ENCODE data around the gene ZNF865. TPM values are rescaled to one million over a fixed set of nuclear protein-coding genes. Genes with fewer than 3 reads are reported as not detected.

Gene ZNF865
- total RNA-seq, 4 donors from 2014 or later: 8.1 to 17.8 (median 12.3) TPM

DNA sequence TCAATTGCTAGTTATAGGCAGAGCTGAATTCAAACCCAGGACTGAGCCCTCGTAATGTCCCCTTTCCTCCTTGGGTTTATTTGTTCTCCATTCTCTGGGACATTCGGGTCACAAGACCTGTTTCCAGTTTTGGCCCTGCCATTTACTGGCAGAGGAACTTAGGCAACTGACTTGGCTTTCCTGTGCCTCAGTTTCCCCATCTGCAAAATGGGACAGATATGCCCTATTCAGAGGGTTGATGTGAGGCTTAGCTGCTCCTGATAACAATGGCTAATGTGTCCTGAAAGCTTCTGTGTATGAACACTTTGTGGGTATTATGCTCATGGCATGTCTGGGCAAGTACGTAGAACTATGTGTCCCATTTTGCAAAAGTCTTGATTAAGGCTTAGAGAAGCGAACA, 4.4 kb upstream of the ZNF865 start:
- 38 to 53% methylated on average over 4 of the region's 4 CpGs for WGBS, 2 donors
- H3K4me3 ChIP-seq (ENCODE audit: low read depth, poor library complexity, severe bottlenecking): no peak overlapping the region
- intact Hi-C loops (cut with DNase I; ENCODE audit: low total_unique reads): no loop called here
- no peak for DNase-seq (ENCODE audit: low spot score in 2 of 2)
- TF ChIP-seq POLR2A (IDR thresholded peaks at IDR 0.05): no peak
- TF ChIP-seq, protein P1, sequence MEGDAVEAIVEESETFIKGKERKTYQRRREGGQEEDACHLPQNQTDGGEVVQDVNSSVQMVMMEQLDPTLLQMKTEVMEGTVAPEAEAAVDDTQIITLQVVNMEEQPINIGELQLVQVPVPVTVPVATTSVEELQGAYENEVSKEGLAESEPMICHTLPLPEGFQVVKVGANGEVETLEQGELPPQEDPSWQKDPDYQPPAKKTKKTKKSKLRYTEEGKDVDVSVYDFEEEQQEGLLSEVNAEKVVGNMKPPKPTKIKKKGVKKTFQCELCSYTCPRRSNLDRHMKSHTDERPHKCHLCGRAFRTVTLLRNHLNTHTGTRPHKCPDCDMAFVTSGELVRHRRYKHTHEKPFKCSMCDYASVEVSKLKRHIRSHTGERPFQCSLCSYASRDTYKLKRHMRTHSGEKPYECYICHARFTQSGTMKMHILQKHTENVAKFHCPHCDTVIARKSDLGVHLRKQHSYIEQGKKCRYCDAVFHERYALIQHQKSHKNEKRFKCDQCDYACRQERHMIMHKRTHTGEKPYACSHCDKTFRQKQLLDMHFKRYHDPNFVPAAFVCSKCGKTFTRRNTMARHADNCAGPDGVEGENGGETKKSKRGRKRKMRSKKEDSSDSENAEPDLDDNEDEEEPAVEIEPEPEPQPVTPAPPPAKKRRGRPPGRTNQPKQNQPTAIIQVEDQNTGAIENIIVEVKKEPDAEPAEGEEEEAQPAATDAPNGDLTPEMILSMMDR (IDR thresholded peaks at IDR 0.05): no peak

DNA sequence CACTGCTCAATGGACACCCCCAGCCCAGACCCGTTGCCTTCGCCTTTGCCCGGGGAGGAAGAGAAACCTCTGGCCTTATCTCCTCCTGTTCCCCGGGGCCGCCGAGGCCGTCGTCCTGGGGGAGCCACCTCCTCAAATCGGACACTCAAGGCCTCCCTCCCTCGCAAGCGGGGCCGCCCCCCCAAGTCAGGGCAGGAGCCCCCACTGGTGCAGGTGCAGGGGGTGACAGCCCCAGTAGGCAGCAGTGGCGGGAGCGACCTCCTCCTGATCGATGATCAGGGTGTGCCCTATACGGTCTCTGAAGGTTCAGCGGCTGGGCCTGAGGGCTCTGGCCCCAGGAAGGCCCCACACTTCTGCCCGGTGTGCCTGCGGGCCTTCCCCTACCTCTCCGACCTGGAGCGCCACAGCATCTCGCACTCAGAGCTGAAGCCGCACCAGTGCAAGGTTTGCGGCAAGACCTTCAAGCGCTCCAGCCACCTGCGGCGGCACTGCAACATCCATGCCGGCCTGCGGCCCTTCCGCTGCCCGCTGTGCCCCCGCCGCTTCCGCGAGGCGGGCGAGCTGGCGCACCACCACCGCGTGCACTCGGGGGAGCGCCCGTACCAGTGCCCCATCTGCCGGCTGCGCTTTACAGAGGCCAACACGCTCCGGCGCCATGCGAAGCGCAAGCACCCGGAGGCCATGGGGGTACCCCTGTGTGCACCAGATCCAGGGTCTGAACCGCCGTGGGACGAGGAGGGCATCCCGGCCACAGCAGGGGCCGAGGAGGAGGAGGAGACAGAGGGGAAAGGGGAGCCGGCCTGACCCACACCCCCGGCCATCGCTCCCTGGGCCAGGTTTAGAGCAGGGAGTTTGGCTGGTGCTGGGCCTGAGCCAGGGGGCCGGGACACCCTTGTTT, 3.1 kb upstream of the ZNF865 start:
- intact Hi-C loops (cut with DNase I; ENCODE audit: low total_unique reads): no loop called here
- WGBS, 2 donors: 93 to 94% methylated on average over 53 to 57 of the region's 60 CpGs
- no peak for TF ChIP-seq POLR2A (IDR thresholded peaks at IDR 0.05)
- no peak overlapping the region for H3K4me3 ChIP-seq (ENCODE audit: low read depth, poor library complexity, severe bottlenecking)
- DNase-seq (ENCODE audit: low spot score in 2 of 2): no peak

DNA sequence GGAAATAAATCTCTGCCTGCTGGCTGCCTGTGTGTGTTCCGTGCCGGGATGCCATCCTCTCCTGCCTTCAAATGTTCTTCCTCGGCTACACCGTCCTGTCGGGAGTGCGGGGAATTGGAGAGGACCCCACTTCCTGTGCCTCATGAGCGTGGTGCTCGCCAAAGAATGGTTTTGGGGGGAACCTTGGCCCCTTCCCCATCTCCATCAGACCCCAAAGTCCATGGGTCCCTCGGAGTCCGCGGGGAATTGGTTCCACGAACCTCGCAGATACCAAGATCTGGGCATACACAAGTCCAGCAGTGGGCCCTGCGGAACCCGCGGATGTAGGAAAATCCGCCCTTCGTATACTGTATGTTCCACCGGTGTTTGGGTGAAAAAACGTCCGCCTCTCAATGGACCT, 2.3 kb upstream of the ZNF865 start:
- TF ChIP-seq POLR2A (IDR thresholded peaks at IDR 0.05): no peak
- intact Hi-C loops (cut with DNase I; ENCODE audit: low total_unique reads): no loop called here
- 91 to 92% methylated on average over 20 to 21 of the region's 21 CpGs for WGBS, 2 donors

DNA sequence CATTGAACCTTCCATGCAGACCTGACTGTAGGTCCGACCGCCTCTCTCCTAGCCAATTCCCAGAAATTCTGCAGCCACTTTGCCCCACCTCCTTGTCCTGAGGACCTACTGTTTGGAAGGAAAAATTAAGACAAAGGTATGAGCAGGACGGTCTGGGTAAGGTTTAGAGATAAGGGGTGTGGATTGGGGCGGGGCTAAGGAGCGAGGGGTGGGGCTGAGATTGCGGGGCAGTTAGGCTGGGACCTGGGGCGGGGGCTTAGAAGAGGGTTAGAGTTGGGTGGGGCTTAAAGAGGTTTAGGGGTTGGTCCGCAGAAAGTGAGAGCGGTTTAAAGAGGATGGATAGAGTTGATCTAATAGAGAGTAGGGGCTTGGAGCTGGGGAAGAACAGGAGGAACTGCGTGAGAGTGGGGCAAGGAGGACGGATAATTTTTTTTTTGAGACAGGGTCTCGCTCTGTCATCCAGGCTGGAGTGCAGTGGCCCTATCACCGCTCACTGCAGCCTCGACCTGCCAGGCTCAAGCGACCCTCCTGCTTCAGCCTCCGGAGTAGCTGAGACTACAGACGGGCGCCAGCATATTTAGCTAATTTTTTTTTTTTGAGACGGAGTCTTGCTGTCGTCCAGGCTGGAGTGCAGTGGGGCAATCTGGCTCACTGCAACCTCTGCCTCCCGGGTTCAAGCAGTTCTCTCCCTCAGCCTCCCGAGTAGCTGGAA, 1.7 kb upstream of the ZNF865 start:
- H3K4me3 ChIP-seq (ENCODE audit: low read depth, poor library complexity, severe bottlenecking): no peak overlapping the region
- TF ChIP-seq, protein P1 (IDR thresholded peaks at IDR 0.05): no peak
- TF ChIP-seq POLR2A (IDR thresholded peaks at IDR 0.05): no peak
- DNase-seq (ENCODE audit: low spot score in 2 of 2): no peak
- WGBS, 2 donors: 70% methylated on average over 22 of the region's 22 CpGs
- intact Hi-C loops (cut with DNase I; ENCODE audit: low total_unique reads): no loop called here

More for the DNA sequence above, 2.3 kb upstream of the ZNF865 start:
- DNase-seq (ENCODE audit: low spot score in 2 of 2): no peak
- no peak overlapping the region for H3K4me3 ChIP-seq (ENCODE audit: low read depth, poor library complexity, severe bottlenecking)

DNA sequence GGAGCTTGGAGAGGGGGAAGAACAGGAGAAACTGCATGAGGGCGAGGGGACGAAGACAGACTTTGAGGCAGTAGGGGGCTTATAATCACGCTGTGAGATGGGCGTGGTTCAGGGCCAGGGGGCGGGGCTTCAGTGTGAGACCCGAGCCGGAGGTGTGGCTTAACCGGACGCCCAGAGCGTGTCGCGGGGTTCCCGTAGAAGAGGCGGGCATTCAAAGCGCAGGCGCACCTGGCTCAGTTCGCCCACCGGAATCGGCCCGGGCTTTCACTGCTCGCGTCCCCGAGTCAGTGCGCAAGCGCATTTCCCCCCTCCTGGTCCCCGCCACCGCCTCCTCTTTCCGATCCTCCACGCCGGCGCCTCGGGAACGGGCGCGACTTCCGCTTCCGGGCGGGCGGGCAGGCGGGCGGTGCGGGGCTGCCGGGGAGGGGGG, 225 bp upstream of the ZNF865 start:
- intact Hi-C loops (cut with DNase I; ENCODE audit: low total_unique reads): no loop called here
- WGBS, 2 donors: 0 to 2% methylated on average over 27 to 28 of the region's 43 CpGs

DNA sequence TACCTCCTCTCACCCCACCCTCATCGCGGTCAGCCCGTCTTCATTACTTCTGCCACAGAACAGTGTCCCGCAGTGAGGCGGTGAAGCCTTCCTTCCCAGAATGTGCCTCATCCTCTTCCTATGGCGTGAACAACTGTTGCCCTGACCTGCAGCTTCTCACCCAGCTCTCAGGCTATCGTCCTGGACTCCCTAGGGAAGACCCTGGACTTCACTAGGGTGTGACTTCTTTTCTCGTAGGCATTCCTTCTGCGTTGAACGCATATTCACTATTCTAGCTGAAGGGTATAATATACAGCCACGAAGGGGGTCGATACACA, 982 bp downstream of the ZNF865 start:
- H3K4me3 ChIP-seq (ENCODE audit: low read depth, poor library complexity, severe bottlenecking): no peak overlapping the region
- no peak for DNase-seq (ENCODE audit: low spot score in 2 of 2)
- WGBS, 2 donors: 19 to 23% methylated on average over 12 of the region's 12 CpGs
- intact Hi-C loops (cut with DNase I; ENCODE audit: low total_unique reads): no loop called here
- TF ChIP-seq, protein P1 (IDR thresholded peaks at IDR 0.05): no peak
- no peak for TF ChIP-seq POLR2A (IDR thresholded peaks at IDR 0.05)

More for the DNA sequence above, 225 bp upstream of the ZNF865 start:
- H3K4me3 ChIP-seq (ENCODE audit: low read depth, poor library complexity, severe bottlenecking): peak overlapping the region; percentile 79
- peak; percentile 95 to 99 for DNase-seq (ENCODE audit: low spot score in 2 of 2)
- TF ChIP-seq, protein P1 (IDR thresholded peaks at IDR 0.05): no peak
- no peak for TF ChIP-seq POLR2A (IDR thresholded peaks at IDR 0.05)

All from lower leg skin (tissue), 4 donors.